Subcutaneous abdominal adipose tissue (tissue), 5 donors: Measurements from ENCODE around the gene LNX2.
"Not testable (repeated sequence)": the region's sequence is repeated elsewhere in the genome, so short reads cannot be mapped to it uniquely, and the experiment has no call there.

Source experiments
- H3K27ac ChIP-seq: one replicate; pipeline ENCODE4 v1.7.0; 2013; ENCODE audit warnings: low read depth, mild to moderate bottlenecking, inconsistent platforms, low read length, moderate library complexity
- H3K27me3 ChIP-seq, 5 donors: one replicate each; pipeline ENCODE4 v1.7.0; 2013; ENCODE audit warnings: low read length in 5 of 5, inconsistent platforms in 1 of 5; ENCODE audit not compliant: control insufficient read depth in 5 of 5, insufficient read depth in 4 of 5
- H3K36me3 ChIP-seq, 5 donors: one replicate each; pipeline ENCODE4 v1.7.0; 2013; ENCODE audit warnings: low read length in 5 of 5; ENCODE audit not compliant: control insufficient read depth in 5 of 5, insufficient read depth in 5 of 5
- H3K4me1 ChIP-seq, 5 donors: one replicate each; pipeline ENCODE4 v1.7.0; 2013; ENCODE audit warnings: low read length in 5 of 5, mild to moderate bottlenecking in 3 of 5, moderate library complexity in 1 of 5; ENCODE audit not compliant: control insufficient read depth in 5 of 5, insufficient read depth in 5 of 5
- H3K4me3 ChIP-seq, 5 donors: one replicate each; pipeline ENCODE4 v1.7.0; 2013; ENCODE audit warnings: low read length in 5 of 5, low read depth in 1 of 5
- H3K9ac ChIP-seq, 5 donors: one replicate each; pipeline ENCODE4 v1.7.0; 2013; ENCODE audit warnings: low read length in 5 of 5, mild to moderate bottlenecking in 4 of 5, moderate library complexity in 3 of 5
- H3K9me3 ChIP-seq, 5 donors: one replicate each; pipeline ENCODE4 v1.7.0; 2013; ENCODE audit warnings: low read length in 5 of 5; ENCODE audit not compliant: control insufficient read depth in 5 of 5
- donor health status: healthy.
- donor health status: healthy.
- donor health status: healthy.
- donor health status: healthy.
- donor health status: healthy.

LNX2 gene

GRCh38 chr13:27631665-27632064 is 11.3 kb upstream of the LNX2 start:
- Histone ChIP-seq H3K27ac (no peak overlapping the region), H3K4me1 (peaks cover 0 to 10% (median 1%) of the 10 kb centered on the region in 5 donors), H3K9ac (no peak overlapping the region), H3K27me3 (no peaks in the 10 kb centered on the region), H3K9me3 (no peaks in the 10 kb centered on the region), H3K36me3 (peaks cover 0 to 6% (median 4%) of the 10 kb centered on the region in 5 donors), H3K4me3 (no peak overlapping the region)

- no peak overlapping the region for H3K27ac ChIP-seq
- no peak overlapping the region for H3K4me3 ChIP-seq
- H3K36me3 ChIP-seq = peaks cover 0 to 6% (median 4%) of the 10 kb centered on the region in 5 donors
- no peak overlapping the region for H3K9ac ChIP-seq
- peaks cover 0 to 10% (median 0%) of the 10 kb centered on the region in 5 donors for H3K4me1 ChIP-seq
- H3K27me3 ChIP-seq = no peaks in the 10 kb centered on the region
- H3K9me3 ChIP-seq = no peaks in the 10 kb centered on the region
Measured at GRCh38 chr13:27631156-27631555, 10.8 kb upstream of the LNX2 start.

GRCh38 chr13:27628766-27629165 is 8.4 kb upstream of the LNX2 start:
- not testable (repeated sequence) for H3K9me3 ChIP-seq, H3K27ac ChIP-seq, H3K27me3 ChIP-seq, H3K4me3 ChIP-seq, H3K9ac ChIP-seq
- Histone ChIP-seq H3K4me1 (peaks cover 0 to 10% (median 3%) of the 10 kb centered on the region in 5 donors), H3K36me3 (peaks cover 0 to 12% (median 6%) of the 10 kb centered on the region in 5 donors)

- H3K27me3 ChIP-seq = no peaks in the 10 kb centered on the region
- no peak overlapping the region for H3K9ac ChIP-seq
- H3K36me3 ChIP-seq = peaks cover 0 to 12% (median 6%) of the 10 kb centered on the region in 5 donors
- peaks cover 0 to 14% (median 7%) of the 10 kb centered on the region in 5 donors for H3K4me1 ChIP-seq
- no peak overlapping the region for H3K27ac ChIP-seq
- H3K4me3 ChIP-seq = no peak overlapping the region
- no peaks in the 10 kb centered on the region for H3K9me3 ChIP-seq
Measured at GRCh38 chr13:27628081-27628480, 7.8 kb upstream of the LNX2 start.

DNA sequence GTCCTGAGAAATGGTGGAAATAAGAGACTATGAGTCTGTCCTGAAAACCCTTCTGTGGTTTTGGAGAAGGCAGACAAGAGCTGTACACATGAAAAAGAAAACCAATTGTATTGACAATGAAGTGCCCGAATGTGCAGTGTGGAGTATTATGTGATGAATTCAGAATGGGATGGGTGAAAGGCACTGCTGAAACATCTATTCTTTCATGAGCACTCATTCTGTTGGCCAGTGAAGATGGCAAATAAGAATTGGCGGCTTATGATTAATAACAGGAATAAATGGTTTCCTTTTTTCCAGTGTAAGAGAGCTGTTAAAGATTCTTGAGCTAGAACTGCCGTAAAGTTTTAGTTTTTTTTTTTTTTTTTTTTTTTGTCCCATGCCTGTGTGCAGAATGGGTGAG is 7.1 kb upstream of the LNX2 start:
- Histone ChIP-seq H3K27me3 (no peaks in the 10 kb centered on the region), H3K27ac (no peak overlapping the region), H3K4me3 (no peak overlapping the region), H3K4me1 (peaks cover 0 to 17% (median 12%) of the 10 kb centered on the region in 5 donors), H3K9me3 (no peaks in the 10 kb centered on the region), H3K36me3 (peaks cover 0 to 12% (median 6%) of the 10 kb centered on the region in 5 donors), H3K9ac (no peak overlapping the region)

DNA sequence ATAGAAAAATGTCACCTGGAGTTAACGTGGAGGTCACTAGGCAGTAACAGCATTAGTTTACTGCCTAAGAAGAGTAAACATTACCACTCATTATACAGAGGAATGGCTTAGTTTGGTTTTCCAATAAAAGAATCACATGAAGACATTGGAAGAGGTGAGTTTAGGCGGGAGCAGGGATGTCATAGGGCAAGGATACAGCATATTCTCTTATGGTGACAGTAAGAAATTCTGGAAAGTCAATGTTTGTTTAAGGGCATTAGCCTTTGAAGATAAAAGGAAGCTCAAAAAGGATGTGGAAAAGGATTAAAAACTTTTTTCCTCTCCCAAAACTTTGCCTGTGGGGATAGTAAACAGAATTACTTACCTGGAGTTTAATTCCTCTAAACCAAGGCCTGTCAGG is 5.5 kb upstream of the LNX2 start:
- H3K9ac ChIP-seq = no peak overlapping the region
- H3K4me3 ChIP-seq = no peak overlapping the region
- H3K27ac ChIP-seq = no peak overlapping the region
- no peaks in the 10 kb centered on the region for H3K9me3 ChIP-seq
- peaks cover 0 to 8% (median 2%) of the 10 kb centered on the region in 5 donors for H3K36me3 ChIP-seq
- H3K27me3 ChIP-seq = no peaks in the 10 kb centered on the region
- peaks cover 0 to 30% (median 22%) of the 10 kb centered on the region in 5 donors for H3K4me1 ChIP-seq

- H3K27ac ChIP-seq = no peak overlapping the region
Measured at GRCh38 chr13:27624071-27624470, 3.7 kb upstream of the LNX2 start.

DNA sequence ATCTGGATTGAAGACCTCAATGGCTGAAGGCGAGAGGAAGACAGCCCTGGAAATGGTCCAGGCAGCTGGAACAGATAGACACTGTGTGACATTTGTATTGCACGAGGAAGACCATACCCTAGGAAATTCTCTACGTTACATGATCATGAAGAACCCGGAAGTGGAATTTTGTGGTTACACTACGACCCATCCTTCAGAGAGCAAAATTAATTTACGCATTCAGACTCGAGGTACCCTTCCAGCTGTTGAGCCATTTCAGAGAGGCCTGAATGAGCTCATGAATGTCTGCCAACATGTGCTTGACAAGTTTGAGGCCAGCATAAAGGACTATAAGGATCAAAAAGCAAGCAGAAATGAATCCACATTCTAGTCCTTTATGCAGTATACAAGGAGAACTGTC is 2.6 kb upstream of the LNX2 start:
- Histone ChIP-seq H3K36me3 (peaks cover 0 to 8% (median 2%) of the 10 kb centered on the region in 5 donors), H3K4me1 (peaks cover 0 to 48% (median 39%) of the 10 kb centered on the region in 5 donors), H3K4me3 (no peak overlapping the region), H3K9ac (no peak overlapping the region), H3K27ac (no peak overlapping the region), H3K27me3 (no peaks in the 10 kb centered on the region), H3K9me3 (no peaks in the 10 kb centered on the region)

More at GRCh38 chr13:27624071-27624470, 3.7 kb upstream of the LNX2 start:
- H3K9ac ChIP-seq = no peak overlapping the region
- H3K4me1 ChIP-seq = peaks cover 0 to 41% (median 30%) of the 10 kb centered on the region in 5 donors
- H3K4me3 ChIP-seq = no peak overlapping the region
- H3K36me3 ChIP-seq = peaks cover 0 to 8% (median 2%) of the 10 kb centered on the region in 5 donors
- no peaks in the 10 kb centered on the region for H3K9me3 ChIP-seq
- H3K27me3 ChIP-seq = no peaks in the 10 kb centered on the region

- peak overlapping the region; percentile 91 for H3K27ac ChIP-seq
- no peaks in the 10 kb centered on the region for H3K9me3 ChIP-seq
- no peaks in the 10 kb centered on the region for H3K27me3 ChIP-seq
- peak overlapping the region; percentile 77 to 96 (median 90) for H3K4me3 ChIP-seq
- peaks cover 0 to 8% (median 2%) of the 10 kb centered on the region in 5 donors for H3K36me3 ChIP-seq
- H3K4me1 ChIP-seq = peaks cover 0 to 48% (median 39%) of the 10 kb centered on the region in 5 donors
- H3K9ac ChIP-seq = peak overlapping the region; percentile 82 to 92 (median 90)
Measured at GRCh38 chr13:27622102-27622820, 1.9 kb upstream of the LNX2 start.

DNA sequence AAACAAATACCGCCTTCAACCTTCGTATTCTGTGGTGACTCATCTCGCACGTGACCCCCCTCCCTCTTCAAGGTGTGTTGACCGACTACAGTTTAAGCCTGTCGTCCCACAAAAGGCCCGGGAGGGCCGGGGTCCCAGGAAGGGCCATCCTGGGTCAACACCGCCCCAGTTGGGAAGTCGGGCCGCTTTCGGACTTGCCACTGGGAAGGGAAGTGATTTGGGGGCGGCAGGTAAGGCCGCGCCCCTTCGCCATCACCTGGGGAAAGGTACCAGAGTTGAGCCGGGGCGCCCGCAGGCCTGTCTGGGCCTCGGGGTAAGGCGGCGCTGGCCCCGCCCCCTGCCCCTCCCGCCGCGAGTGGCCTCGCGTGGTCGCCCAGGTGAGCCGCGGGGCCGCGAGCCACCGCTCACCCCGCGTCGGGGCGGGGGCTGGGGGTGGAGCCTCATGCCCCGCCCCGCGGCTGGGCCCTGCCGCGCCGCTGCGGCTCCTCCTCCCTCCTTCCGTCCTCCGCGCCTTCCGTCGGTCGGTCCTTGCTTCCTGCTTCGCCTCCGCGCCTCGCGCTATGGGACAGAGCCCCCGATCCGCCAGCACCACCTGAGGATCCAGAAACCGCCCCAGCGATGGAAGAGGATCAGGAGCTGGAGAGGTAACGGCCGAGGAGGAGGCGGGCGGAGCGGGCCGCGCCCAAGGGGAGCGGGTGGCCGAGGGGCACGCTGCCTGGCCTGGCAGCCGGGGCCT is 1.2 kb upstream of the LNX2 start, which contains the start of gene POLR1D:
POLR1D (plus strand) TSS at position 527 of the 736 bp plus-strand sequence; CDS start at position 619, 92 bp downstream.
- H3K9ac ChIP-seq = peak within 1 kb of the TSS; percentile 82 to 92 (median 91)
- H3K4me1 ChIP-seq = peaks cover 0 to 48% (median 39%) of the 10 kb centered on the region in 5 donors
- H3K4me3 ChIP-seq = peak within 1 kb of the TSS; percentile 77 to 96 (median 90)
- no peaks in the 10 kb centered on the region for H3K27me3 ChIP-seq
- H3K36me3 ChIP-seq = peaks cover 0 to 8% (median 2%) of the 10 kb centered on the region in 5 donors
- peak within 1 kb of the TSS; percentile 91 for H3K27ac ChIP-seq
- no peaks in the 10 kb centered on the region for H3K9me3 ChIP-seq
